ENCODE results near the gene DSG2. TPM values are rescaled to one million over a fixed set of nuclear protein-coding genes. Genes with fewer than 3 reads are reported as not detected.

The DSG2 gene
- total RNA-seq, 2 donors from 2014 or later, result 0.14 TPM; not detected in 1

DNA sequence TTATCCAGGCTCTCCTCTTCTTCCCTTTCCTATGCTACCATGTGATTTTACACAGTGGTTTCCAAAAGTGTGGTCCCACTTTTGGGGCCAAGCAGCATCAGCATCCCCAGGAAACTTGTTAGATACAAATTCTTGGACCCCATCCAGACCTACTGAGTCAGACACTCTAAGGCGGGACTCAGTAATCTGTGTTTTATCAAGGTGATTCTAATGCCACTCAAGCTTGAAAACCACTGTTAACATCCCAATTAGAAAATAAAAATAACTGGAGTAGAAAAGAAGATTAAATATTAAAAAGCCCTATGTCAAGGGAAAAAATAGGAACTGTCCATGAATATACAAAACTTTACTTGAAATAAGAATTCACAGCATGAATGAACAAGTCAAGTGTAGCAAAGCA is 10.8 kb downstream of the DSG2 start:
- no peaks in the 10 kb centered on the region for H3K4me1 Mint-ChIP-seq (ENCODE audit: low read depth in 2 of 2)
- H3K27ac Mint-ChIP-seq, result no peak overlapping the region
- no peak for DNase-seq (ENCODE audit: low spot score)
- H3K36me3 Mint-ChIP-seq, result no peaks in the 10 kb centered on the region
- peaks cover 14 to 29% of the 10 kb centered on the region in 2 donors for H3K27me3 Mint-ChIP-seq
- no peaks in the 10 kb centered on the region for H3K9me3 Mint-ChIP-seq
- H3K4me3 Mint-ChIP-seq, result no peak overlapping the region
- ATAC-seq, result no peak

DNA sequence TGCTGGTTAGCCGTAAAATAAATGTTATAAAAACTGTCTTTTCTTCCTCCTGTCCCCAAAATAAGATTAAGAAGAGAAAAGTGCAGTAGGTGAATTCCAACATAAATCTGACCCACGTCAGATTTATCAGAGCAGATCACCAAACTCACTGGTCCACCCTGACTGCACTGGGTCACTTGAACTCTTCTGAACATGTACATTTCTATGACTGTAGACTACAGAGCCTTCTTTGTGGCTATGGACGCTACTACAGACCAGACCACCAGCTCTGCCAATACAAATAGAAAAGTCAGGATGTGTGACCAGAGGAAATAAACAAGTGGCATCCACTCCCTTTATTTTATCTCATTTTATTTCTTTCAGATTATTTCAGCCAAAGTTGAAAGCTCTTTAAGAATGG is 11.6 kb downstream of the DSG2 start:
- no peaks in the 10 kb centered on the region for H3K36me3 Mint-ChIP-seq
- peaks cover 17 to 32% of the 10 kb centered on the region in 2 donors for H3K27me3 Mint-ChIP-seq
- no peak overlapping the region for H3K4me3 Mint-ChIP-seq
- no peaks in the 10 kb centered on the region for H3K4me1 Mint-ChIP-seq (ENCODE audit: low read depth in 2 of 2)
- DNase-seq (ENCODE audit: low spot score) (no peak), ATAC-seq (no peak)
- H3K27ac Mint-ChIP-seq, result no peak overlapping the region
- H3K9me3 Mint-ChIP-seq, result no peaks in the 10 kb centered on the region

DNA sequence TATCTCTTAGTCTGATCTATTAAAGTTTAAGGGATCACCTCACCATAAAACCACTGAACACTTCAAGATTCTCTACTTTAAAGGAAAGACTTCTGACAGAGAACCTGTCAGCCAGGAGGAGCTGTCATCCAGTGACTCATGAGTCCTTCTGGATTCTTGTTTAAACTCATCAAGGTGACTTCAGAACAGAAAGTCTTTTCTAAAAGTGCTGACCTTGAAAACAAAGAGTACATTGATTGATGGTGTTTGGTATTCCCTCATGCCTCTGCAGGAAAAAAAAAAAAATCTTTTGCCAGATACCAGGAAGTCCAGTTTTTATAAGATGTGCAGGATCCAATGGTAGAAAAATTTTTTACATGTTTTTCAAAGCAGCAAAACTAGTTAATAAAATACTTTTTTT is 12.3 kb downstream of the DSG2 start:
- H3K27me3 Mint-ChIP-seq, result peaks cover 17 to 32% of the 10 kb centered on the region in 2 donors
- no peak overlapping the region for H3K27ac Mint-ChIP-seq
- ATAC-seq (no peak), DNase-seq (ENCODE audit: low spot score) (no peak)
- H3K36me3 Mint-ChIP-seq, result no peaks in the 10 kb centered on the region
- no peaks in the 10 kb centered on the region for H3K9me3 Mint-ChIP-seq
- no peaks in the 10 kb centered on the region for H3K4me1 Mint-ChIP-seq (ENCODE audit: low read depth in 2 of 2)
- H3K4me3 Mint-ChIP-seq, result no peak overlapping the region

DNA sequence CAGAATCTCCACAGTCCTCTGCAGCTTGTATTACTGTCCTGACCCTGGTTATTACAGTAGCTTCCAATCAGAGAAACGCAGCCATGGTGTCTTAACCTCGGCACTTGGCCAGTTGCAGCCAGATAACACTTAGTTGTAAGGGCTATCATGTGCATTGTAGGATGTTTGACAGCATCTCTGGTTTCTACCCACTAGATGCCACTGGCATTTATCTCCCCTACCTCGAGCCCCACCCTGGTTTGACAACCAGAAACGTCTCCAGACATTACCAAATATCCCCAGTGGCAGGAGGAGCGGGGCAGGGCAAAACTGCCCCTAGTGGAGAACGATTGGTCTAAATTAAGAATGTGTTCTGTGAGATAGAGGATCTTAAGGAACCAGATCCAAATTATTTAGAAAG is 13.1 kb downstream of the DSG2 start:
- no peaks in the 10 kb centered on the region for H3K9me3 Mint-ChIP-seq
- H3K27ac Mint-ChIP-seq, result no peak overlapping the region
- no peaks in the 10 kb centered on the region for H3K4me1 Mint-ChIP-seq (ENCODE audit: low read depth in 2 of 2)
- H3K4me3 Mint-ChIP-seq, result no peak overlapping the region
- no peaks in the 10 kb centered on the region for H3K36me3 Mint-ChIP-seq
- peaks cover 17 to 32% of the 10 kb centered on the region in 2 donors for H3K27me3 Mint-ChIP-seq
- ATAC-seq (peak in 1 of 2 donors; percentile 54), DNase-seq (ENCODE audit: low spot score) (no peak)

DNA sequence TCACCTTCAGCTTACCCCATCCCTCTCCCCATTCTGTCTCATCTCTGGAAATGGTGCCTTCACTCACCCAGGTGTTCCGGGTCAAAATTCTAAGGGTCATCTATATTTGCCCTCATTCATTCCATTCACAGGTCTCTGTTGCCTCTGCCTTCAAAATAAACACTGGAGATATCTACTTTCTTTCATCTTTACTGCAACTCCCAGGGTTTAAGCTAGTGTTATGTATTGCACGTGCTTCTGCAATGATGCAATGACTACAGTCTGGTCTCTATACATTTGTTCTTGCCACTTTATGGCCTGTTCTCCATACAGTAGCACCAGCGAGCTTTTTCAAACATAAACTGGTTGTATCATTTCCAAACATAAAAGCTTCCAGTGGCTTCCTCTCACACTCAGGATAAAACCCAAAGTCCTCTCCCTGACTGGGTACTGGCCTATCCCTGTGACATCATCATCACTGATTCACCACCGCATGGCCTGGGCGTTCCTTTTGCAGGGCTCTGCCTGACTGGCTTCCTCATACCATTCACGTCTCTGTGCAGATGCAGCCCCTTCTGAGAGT is 14.3 kb downstream of the DSG2 start:
- no peak overlapping the region for H3K4me3 Mint-ChIP-seq
- H3K27ac Mint-ChIP-seq, result no peak overlapping the region
- no peaks in the 10 kb centered on the region for H3K9me3 Mint-ChIP-seq
- DNase-seq (ENCODE audit: low spot score), result no peak
- H3K36me3 Mint-ChIP-seq, result no peaks in the 10 kb centered on the region
- no peak for ATAC-seq
- no peaks in the 10 kb centered on the region for H3K4me1 Mint-ChIP-seq (ENCODE audit: low read depth in 2 of 2)
- peaks cover 17 to 32% of the 10 kb centered on the region in 2 donors for H3K27me3 Mint-ChIP-seq

DNA sequence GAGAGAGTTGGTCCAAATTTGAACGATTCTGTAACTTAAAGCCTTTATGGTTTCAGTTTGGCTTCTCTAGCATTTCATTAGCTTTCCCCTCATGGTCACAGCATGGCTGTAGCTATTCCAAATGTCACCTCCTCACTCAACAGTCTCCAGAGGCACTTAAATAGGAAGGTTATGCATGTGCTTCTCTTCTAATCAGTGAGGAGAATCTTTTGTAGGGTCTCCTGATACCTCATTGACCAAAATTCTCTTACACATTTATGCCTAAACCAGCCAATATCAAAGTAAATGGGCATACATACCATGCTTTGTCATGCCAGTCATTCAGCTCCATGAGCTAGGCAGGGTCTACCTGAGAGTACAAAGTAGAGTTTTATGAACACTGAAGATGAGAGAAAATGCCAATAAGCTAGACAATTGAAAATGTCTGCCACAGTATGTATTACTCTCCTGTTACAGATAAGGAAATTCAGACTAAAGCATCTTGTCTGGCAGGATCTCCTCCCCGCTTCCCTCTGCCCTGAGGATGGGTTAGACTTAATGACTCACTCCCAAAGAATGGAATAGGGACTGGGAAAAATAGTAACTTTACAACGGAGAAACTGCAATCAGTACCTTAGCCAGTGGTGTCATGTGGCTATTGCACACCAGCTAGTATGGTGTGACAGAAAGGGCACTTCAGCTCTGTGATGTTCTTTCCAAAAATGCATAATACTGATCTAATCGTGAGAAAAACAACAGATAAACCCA is 15.4 kb downstream of the DSG2 start:
- Mint-ChIP-seq H3K27ac (no peak overlapping the region), H3K4me3 (no peak overlapping the region), H3K9me3 (no peaks in the 10 kb centered on the region), H3K4me1 (ENCODE audit: low read depth in 2 of 2) (no peaks in the 10 kb centered on the region), H3K27me3 (peaks cover 14 to 32% of the 10 kb centered on the region in 2 donors), H3K36me3 (no peaks in the 10 kb centered on the region)
- ATAC-seq (no peak), DNase-seq (ENCODE audit: low spot score) (no peak)

DNA sequence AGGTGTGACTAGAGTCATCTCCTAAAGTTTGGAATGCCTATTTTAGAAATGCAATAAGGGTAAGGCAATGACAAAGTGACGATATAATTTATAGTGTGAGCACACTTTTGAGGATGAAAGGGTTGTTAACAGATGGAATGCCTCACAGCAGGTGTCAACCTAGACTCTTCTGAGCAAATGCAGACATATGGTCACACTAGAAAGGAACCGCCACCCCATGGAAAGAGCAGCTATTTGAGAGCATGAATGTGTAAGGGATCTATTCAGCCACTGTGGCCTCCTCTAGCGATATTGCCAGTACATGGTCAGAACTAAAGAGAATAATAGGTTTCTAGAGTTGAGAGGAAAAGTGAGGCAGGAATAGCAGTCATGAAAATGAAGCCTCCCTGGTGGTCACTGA is 18.5 kb downstream of the DSG2 start:
- no peak for DNase-seq (ENCODE audit: low spot score)

DNA sequence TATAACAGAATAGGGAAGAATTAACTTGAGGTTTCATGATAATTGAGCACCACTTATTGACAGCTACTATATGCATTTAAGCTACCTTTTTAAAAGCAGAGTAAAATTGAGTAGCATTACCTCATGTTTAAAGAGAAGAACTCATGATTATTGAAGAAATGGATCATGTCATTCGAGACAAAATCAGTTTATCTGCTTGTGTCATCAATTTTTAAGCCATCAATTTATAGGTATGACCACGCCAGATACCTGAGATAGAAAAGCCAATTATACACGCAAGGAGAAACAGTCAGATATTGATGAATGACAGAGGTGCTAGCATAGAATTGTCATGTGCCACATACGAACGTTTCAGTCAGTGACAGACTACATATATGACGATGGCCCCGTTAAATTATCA is 28.4 kb downstream of the DSG2 start:
- H3K4me1 Mint-ChIP-seq (ENCODE audit: low read depth in 2 of 2), result no peaks in the 10 kb centered on the region
- DNase-seq (ENCODE audit: low spot score) (no peak), ATAC-seq (no peak)
- no peak overlapping the region for H3K27ac Mint-ChIP-seq
- no peaks in the 10 kb centered on the region for H3K9me3 Mint-ChIP-seq
- peaks cover 8 to 14% of the 10 kb centered on the region in 2 donors for H3K27me3 Mint-ChIP-seq
- H3K36me3 Mint-ChIP-seq, result no peaks in the 10 kb centered on the region
- H3K4me3 Mint-ChIP-seq, result no peak overlapping the region

More for the DNA sequence above, 18.5 kb downstream of the DSG2 start:
- no peaks in the 10 kb centered on the region for H3K36me3 Mint-ChIP-seq
- H3K9me3 Mint-ChIP-seq, result no peaks in the 10 kb centered on the region
- no peaks in the 10 kb centered on the region for H3K4me1 Mint-ChIP-seq (ENCODE audit: low read depth in 2 of 2)
- no peak overlapping the region for H3K4me3 Mint-ChIP-seq
- H3K27me3 Mint-ChIP-seq, result peaks cover 14 to 33% of the 10 kb centered on the region in 2 donors
- no peak overlapping the region for H3K27ac Mint-ChIP-seq
- no peak for ATAC-seq

DNA sequence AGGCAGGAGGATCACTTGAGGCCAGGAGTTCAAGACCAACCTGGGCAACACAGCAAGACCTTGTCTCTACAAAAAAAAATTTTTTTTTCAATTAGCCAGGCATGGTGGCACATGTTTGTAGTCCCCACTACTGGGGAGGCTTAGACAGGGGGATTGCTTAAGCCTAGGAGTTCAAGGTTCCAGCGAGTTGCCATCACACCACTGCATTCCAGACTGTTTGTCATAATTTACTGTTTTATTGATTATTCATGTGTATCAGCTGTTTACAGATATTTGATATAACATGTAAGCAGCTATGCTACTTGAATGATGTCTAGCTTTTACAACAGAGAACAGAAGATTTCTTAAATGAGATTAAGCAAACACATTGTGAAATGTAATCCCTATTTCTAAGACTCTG is 35.3 kb downstream of the DSG2 start:
- no peak for DNase-seq (ENCODE audit: low spot score)
- no peak for ATAC-seq
- peaks cover 0 to 3% of the 10 kb centered on the region in 2 donors for H3K27me3 Mint-ChIP-seq
- H3K27ac Mint-ChIP-seq, result no peak overlapping the region
- no peak overlapping the region for H3K4me3 Mint-ChIP-seq
- no peaks in the 10 kb centered on the region for H3K4me1 Mint-ChIP-seq (ENCODE audit: low read depth in 2 of 2)
- H3K36me3 Mint-ChIP-seq, result no peaks in the 10 kb centered on the region
- no peaks in the 10 kb centered on the region for H3K9me3 Mint-ChIP-seq

DNA sequence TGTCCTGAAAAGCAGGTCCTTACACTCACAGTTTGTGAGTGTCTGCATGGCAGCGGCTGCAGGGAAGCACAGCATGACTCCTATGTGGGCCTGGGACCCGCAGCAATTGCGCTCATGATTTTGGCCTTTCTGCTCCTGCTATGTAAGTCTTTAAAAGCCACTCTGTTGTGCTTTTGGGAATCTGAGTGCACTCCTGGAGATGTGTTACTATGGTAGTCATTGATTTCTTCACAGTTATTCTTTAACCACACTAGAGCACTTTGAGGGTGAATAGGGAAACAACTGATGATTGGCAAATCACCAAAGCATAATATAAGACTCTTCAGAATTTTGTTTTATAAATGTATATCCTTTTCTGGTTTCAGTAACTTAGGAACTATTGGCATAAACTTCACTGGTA is 40.9 kb downstream of the DSG2 start:
- H3K4me3 Mint-ChIP-seq, result no peak overlapping the region
- no peak overlapping the region for H3K27ac Mint-ChIP-seq
- no peak for ATAC-seq
- H3K9me3 Mint-ChIP-seq, result no peaks in the 10 kb centered on the region
- no peaks in the 10 kb centered on the region for H3K4me1 Mint-ChIP-seq (ENCODE audit: low read depth in 2 of 2)
- DNase-seq (ENCODE audit: low spot score), result no peak
- peaks cover 0 to 8% of the 10 kb centered on the region in 2 donors for H3K27me3 Mint-ChIP-seq
- no peaks in the 10 kb centered on the region for H3K36me3 Mint-ChIP-seq

DNA sequence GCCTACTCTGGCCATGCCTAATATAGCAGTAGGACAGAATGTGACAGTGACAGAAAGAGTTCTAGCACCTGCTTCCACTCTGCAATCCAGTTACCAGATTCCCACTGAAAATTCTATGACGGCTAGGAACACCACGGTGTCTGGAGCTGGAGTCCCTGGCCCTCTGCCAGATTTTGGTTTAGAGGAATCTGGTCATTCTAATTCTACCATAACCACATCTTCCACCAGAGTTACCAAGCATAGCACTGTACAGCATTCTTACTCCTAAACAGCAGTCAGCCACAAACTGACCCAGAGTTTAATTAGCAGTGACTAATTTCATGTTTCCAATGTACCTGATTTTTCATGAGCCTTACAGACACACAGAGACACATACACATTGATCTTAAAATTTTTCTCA is 48.5 kb downstream of the DSG2 start:
- Mint-ChIP-seq H3K4me1 (ENCODE audit: low read depth in 2 of 2) (no peaks in the 10 kb centered on the region), H3K27ac (no peak overlapping the region), H3K36me3 (no peaks in the 10 kb centered on the region), H3K9me3 (no peaks in the 10 kb centered on the region), H3K4me3 (no peak overlapping the region), H3K27me3 (peaks cover 2 to 6% of the 10 kb centered on the region in 2 donors)
- ATAC-seq (peak in 1 of 2 donors; percentile 62), DNase-seq (ENCODE audit: low spot score) (no peak)

DNA sequence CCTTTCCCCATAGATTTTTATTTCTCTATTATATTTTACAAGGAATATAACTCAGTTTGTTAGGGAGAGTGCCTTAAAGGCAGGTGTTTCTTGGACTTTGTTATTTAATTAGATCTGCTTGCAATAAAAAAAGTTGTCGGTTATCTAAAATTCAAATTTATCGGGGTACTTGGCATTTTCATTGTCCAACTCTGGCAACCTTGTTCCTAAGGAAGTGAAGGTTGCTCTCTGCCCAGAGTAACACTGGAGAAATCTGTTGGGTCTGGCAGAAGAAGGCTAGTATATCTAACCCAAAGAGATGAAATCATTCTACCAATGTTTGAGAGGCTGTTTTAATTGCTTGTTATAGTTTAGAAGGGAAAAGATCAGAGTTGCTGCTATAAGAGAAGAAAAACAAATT is 50.9 kb downstream of the DSG2 start:
- Mint-ChIP-seq H3K4me1 (ENCODE audit: low read depth in 2 of 2) (no peaks in the 10 kb centered on the region), H3K27me3 (peaks cover 11 to 14% of the 10 kb centered on the region in 2 donors), H3K36me3 (no peaks in the 10 kb centered on the region), H3K4me3 (no peak overlapping the region), H3K27ac (no peak overlapping the region), H3K9me3 (no peaks in the 10 kb centered on the region)
- DNase-seq (ENCODE audit: low spot score), result no peak
- ATAC-seq, result no peak

DNA sequence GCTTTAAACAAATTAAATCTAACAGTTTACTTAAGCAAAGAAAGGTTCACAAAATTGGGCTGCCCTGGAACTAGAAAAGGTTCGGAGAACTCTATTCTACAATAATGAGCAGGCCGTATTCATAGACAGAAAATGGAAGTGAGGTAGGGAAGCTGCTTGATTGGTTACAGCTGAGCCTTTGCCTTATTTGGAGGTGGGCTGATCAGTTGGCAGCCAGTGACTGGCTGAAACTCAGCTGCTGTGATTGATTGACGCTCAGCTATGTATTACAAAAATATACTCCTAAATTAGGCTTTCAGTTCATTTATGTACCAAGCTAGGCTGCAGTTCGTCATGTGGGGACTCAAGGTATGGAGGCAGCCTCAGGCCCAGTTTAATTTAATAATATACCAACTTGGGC is 51.4 kb downstream of the DSG2 start:
- H3K4me3 Mint-ChIP-seq, result no peak overlapping the region
- H3K4me1 Mint-ChIP-seq (ENCODE audit: low read depth in 2 of 2), result no peaks in the 10 kb centered on the region
- no peak overlapping the region for H3K27ac Mint-ChIP-seq
- H3K9me3 Mint-ChIP-seq, result no peaks in the 10 kb centered on the region
- DNase-seq (ENCODE audit: low spot score) (no peak), ATAC-seq (no peak)
- peaks cover 16 to 19% of the 10 kb centered on the region in 2 donors for H3K27me3 Mint-ChIP-seq
- no peaks in the 10 kb centered on the region for H3K36me3 Mint-ChIP-seq

DNA sequence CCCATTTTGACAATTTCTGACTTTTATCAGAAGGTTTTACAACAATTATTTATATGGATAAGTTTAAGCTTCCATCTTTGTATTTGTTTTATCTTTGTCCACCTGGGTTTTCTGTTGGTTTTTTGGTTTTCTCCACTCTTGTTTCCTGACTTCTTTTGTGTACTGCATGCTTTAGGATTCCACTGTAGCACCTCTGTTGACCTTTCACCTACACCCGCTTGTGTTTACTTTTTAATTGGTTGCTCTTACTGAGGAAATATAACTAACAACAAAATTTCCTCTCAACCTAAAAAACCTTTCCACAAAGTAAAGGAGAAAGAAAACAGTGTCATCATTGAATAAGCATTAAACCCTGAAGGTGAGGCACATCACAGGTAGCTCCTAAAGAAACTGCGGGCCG is 53.9 kb downstream of the DSG2 start:
- Mint-ChIP-seq H3K4me3 (no peak overlapping the region), H3K27me3 (peaks cover 20 to 28% of the 10 kb centered on the region in 2 donors), H3K9me3 (no peaks in the 10 kb centered on the region), H3K4me1 (ENCODE audit: low read depth in 2 of 2) (no peaks in the 10 kb centered on the region), H3K27ac (no peak overlapping the region), H3K36me3 (no peaks in the 10 kb centered on the region)
- no peak for ATAC-seq
- no peak for DNase-seq (ENCODE audit: low spot score)
